HFF-Myc (cell line): ENCODE data around the gene PACSIN2.
"Not testable (repeated sequence)": the region's sequence is repeated elsewhere in the genome, so short reads cannot be mapped to it uniquely, and the experiment has no call there.

ENCODE experiments used
- DNase-seq: peaks from one replicate; pipeline ENCODE4 v3.0.0-alpha.2; 2011; ENCODE audit warnings: low read depth; ENCODE audit errors: extremely low read depth
- H3K4me3 ChIP-seq: replicated peaks from 2 replicates; pipeline ENCODE4 v1.5.1; 2011; ENCODE audit warnings: low read depth, mild to moderate bottlenecking, control low read depth, low read length
- CTCF ChIP-seq: IDR thresholded peaks from 2 replicates; pipeline ENCODE4 v1.5.1; 2012; ENCODE audit warnings: mild to moderate bottlenecking, low read depth, low read length, control low read depth; ENCODE audit errors: missing control alignments

Gene PACSIN2

GRCh38 chr22:42977569-42977968, 37.4 kb downstream of the PACSIN2 start:
- DNase-seq = no peak
- no peak for TF ChIP-seq CTCF
- no peak overlapping the region for H3K4me3 ChIP-seq

GRCh38 chr22:42976217-42976933, 38.6 kb downstream of the PACSIN2 start:
- H3K4me3 ChIP-seq = no peak overlapping the region
- DNase-seq = no peak
- no peak for TF ChIP-seq CTCF

GRCh38 chr22:42974223-42974622, 40.7 kb downstream of the PACSIN2 start:
- DNase-seq = no peak
- TF ChIP-seq CTCF = no peak
- no peak overlapping the region for H3K4me3 ChIP-seq

- no peak for DNase-seq
- H3K4me3 ChIP-seq = no peak overlapping the region
- no peak for TF ChIP-seq CTCF
Measured at GRCh38 chr22:42973536-42973881, 41.4 kb downstream of the PACSIN2 start.

GRCh38 chr22:42972649-42973535, 42.1 kb downstream of the PACSIN2 start:
- DNase-seq = no peak
- no peak overlapping the region for H3K4me3 ChIP-seq
- TF ChIP-seq CTCF = no peak

- DNase-seq, H3K4me3 ChIP-seq: not testable (repeated sequence)
Measured at GRCh38 chr22:42971473-42971860, 43.5 kb downstream of the PACSIN2 start.

GRCh38 chr22:42970029-42970428, 44.9 kb downstream of the PACSIN2 start:
- TF ChIP-seq CTCF = no peak
- no peak overlapping the region for H3K4me3 ChIP-seq
- no peak for DNase-seq
